GM06990 (cell line): ENCODE data around the gene CAPN9.

Experiments
- DNase-seq: peaks from one replicate; pipeline ENCODE4 v3.0.0-alpha.2; 2011; ENCODE audit not compliant: insufficient read length; ENCODE audit errors: extremely low read depth
- H3K27me3 ChIP-seq: replicated peaks from 2 replicates; pipeline ENCODE4 v1.6.0; 2011; ENCODE audit warnings: low read length; ENCODE audit not compliant: control insufficient read depth, insufficient read depth
- H3K36me3 ChIP-seq: 2 replicates; pipeline ENCODE4 v1.5.1; 2011; ENCODE audit warnings: low read length; ENCODE audit not compliant: control insufficient read depth, insufficient read depth
- H3K4me3 ChIP-seq: replicated peaks from 2 replicates; pipeline ENCODE4 v1.5.1; 2011; ENCODE audit warnings: low read depth, mild to moderate bottlenecking, control low read depth, low read length
- TF ChIP-seq, protein P1 (sequence below): IDR thresholded peaks from 2 replicates; pipeline ENCODE4 v1.5.1; 2011; ENCODE audit warnings: low read length, control low read depth, mild to moderate bottlenecking, inconsistent platforms; ENCODE audit not compliant: insufficient read depth, poor library complexity, severe bottlenecking

The CAPN9 gene

GRCh38 chr1:230816018-230816417 is 68.8 kb downstream of the CAPN9 start:
- no peaks in the 10 kb centered on the region for H3K36me3 ChIP-seq
- H3K27me3 ChIP-seq = no peaks in the 10 kb centered on the region; the same call in 1 of the 2 replicates
- no peak for DNase-seq
- no peak overlapping the region for H3K4me3 ChIP-seq
- TF ChIP-seq, protein P1, sequence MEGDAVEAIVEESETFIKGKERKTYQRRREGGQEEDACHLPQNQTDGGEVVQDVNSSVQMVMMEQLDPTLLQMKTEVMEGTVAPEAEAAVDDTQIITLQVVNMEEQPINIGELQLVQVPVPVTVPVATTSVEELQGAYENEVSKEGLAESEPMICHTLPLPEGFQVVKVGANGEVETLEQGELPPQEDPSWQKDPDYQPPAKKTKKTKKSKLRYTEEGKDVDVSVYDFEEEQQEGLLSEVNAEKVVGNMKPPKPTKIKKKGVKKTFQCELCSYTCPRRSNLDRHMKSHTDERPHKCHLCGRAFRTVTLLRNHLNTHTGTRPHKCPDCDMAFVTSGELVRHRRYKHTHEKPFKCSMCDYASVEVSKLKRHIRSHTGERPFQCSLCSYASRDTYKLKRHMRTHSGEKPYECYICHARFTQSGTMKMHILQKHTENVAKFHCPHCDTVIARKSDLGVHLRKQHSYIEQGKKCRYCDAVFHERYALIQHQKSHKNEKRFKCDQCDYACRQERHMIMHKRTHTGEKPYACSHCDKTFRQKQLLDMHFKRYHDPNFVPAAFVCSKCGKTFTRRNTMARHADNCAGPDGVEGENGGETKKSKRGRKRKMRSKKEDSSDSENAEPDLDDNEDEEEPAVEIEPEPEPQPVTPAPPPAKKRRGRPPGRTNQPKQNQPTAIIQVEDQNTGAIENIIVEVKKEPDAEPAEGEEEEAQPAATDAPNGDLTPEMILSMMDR = no peak

GRCh38 chr1:230818367-230818766 is 71.2 kb downstream of the CAPN9 start:
- TF ChIP-seq, protein P1 = no peak
- no peaks in the 10 kb centered on the region; the same call in 1 of the 2 replicates for H3K27me3 ChIP-seq
- no peaks in the 10 kb centered on the region for H3K36me3 ChIP-seq
- no peak overlapping the region for H3K4me3 ChIP-seq
- no peak for DNase-seq

GRCh38 chr1:230818901-230819300 is 71.7 kb downstream of the CAPN9 start:
- no peak for DNase-seq
- Histone ChIP-seq H3K27me3 (no peaks in the 10 kb centered on the region; the same call in 1 of the 2 replicates), H3K4me3 (no peak overlapping the region), H3K36me3 (no peaks in the 10 kb centered on the region)
- TF ChIP-seq, protein P1 = no peak

GRCh38 chr1:230819976-230820375 is 72.8 kb downstream of the CAPN9 start:
- TF ChIP-seq, protein P1 = no peak
- Histone ChIP-seq H3K36me3 (no peaks in the 10 kb centered on the region), H3K4me3 (no peak overlapping the region), H3K27me3 (no peaks in the 10 kb centered on the region; the same call in 1 of the 2 replicates)
- DNase-seq = no peak

DNA sequence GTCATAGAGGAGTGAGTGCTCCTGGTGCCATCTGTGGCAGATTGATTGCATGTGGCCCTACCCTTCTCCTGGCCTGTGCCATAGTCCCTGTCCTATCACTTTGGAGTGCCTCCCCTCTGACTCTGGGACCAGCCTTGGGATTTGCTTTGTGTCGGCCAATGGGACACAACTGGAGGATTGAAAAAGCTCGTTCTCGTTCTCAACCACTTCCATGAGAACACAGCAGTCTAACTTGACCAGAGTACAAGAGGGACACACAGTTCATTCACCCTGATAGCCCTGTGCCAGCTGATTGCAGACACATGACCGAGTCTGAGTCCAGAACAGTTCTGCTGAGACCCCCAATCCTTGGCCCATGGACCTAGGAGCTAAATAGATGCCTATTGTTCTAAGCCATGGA is 73.4 kb downstream of the CAPN9 start:
- TF ChIP-seq, protein P1 = no peak
- Histone ChIP-seq H3K27me3 (no peaks in the 10 kb centered on the region; the same call in 1 of the 2 replicates), H3K36me3 (no peaks in the 10 kb centered on the region), H3K4me3 (no peak overlapping the region)
- no peak for DNase-seq

DNA sequence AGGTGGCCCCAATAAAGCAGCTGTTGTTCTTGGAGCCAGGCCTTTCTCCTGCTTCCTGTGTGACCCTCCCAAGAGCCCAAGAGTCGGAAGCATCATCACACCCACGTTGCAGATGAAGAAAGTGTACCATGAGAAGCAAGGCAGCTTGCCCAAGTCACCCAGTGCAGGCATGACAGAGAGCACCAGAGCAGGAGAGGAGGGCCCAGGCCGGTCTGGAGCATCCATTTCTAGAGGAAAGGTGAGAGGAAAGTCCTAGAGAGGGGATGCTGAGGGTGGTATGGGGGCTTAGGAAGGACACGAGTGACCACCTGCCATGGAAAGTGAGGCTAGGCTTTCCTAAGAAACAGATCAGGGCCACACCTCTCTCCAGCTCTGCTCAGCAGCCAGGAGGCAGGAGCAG is 74.2 kb downstream of the CAPN9 start:
- DNase-seq = no peak
- Histone ChIP-seq H3K4me3 (no peak overlapping the region), H3K27me3 (no peaks in the 10 kb centered on the region; the same call in none of the 2 replicates), H3K36me3 (no peaks in the 10 kb centered on the region)
- TF ChIP-seq, protein P1 = no peak
